ENCODE measurements around the gene KRTAP16-1.

KRTAP16-1 gene

DNA sequence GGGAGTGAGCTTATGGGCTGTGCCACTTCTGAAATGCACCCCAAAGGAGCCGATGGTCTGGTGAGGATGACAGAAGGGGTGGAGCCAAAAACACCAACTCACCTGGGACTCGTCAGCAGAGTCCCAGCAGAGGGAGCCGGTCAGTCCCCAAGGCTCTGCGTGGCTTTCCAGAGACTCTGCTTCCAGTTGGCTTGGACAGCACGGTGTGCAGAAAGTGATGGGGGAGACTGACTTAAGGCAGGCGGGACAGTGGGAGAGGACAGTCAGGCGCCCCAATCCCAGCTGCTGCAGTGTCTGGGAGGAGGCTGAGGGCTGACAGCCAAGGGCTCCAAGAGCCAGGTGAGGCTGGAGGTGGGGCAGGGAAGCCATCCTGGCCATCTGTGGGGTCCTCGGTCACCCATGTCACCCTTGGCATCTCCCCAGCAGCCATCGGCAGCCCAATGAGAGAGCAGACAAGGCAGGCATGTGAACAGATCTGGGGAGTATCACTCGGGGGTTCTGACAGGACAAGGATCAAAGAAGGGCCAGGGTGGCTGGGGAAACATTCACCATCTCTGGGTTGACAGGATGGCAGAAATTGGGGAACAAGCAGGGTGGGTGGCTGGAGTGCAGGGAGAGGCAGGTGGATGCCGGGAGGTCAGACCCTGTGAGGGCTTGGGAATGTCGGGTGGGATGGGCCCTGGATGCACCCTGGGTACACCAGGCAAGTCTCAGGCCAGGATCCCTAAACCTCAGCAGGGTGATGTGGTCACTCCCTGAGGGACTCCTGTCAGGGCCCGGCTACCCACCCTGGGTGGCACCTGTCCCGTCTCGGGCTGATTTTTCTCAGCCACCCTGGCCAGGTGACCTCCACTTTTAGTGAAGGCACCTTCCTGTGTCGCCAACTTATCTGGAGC, 15.3 kb upstream of the KRTAP16-1 start:
- no peak overlapping the region for H3K4me3 ChIP-seq (ENCODE audit: low read depth, low read length)
- DNase-seq (ENCODE audit: low read depth), result no peak
- TF ChIP-seq, protein P1, sequence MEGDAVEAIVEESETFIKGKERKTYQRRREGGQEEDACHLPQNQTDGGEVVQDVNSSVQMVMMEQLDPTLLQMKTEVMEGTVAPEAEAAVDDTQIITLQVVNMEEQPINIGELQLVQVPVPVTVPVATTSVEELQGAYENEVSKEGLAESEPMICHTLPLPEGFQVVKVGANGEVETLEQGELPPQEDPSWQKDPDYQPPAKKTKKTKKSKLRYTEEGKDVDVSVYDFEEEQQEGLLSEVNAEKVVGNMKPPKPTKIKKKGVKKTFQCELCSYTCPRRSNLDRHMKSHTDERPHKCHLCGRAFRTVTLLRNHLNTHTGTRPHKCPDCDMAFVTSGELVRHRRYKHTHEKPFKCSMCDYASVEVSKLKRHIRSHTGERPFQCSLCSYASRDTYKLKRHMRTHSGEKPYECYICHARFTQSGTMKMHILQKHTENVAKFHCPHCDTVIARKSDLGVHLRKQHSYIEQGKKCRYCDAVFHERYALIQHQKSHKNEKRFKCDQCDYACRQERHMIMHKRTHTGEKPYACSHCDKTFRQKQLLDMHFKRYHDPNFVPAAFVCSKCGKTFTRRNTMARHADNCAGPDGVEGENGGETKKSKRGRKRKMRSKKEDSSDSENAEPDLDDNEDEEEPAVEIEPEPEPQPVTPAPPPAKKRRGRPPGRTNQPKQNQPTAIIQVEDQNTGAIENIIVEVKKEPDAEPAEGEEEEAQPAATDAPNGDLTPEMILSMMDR (IDR thresholded peaks at IDR 0.05; ENCODE audit: insufficient read depth, low read depth, low read length, missing control alignments), result no peak

DNA sequence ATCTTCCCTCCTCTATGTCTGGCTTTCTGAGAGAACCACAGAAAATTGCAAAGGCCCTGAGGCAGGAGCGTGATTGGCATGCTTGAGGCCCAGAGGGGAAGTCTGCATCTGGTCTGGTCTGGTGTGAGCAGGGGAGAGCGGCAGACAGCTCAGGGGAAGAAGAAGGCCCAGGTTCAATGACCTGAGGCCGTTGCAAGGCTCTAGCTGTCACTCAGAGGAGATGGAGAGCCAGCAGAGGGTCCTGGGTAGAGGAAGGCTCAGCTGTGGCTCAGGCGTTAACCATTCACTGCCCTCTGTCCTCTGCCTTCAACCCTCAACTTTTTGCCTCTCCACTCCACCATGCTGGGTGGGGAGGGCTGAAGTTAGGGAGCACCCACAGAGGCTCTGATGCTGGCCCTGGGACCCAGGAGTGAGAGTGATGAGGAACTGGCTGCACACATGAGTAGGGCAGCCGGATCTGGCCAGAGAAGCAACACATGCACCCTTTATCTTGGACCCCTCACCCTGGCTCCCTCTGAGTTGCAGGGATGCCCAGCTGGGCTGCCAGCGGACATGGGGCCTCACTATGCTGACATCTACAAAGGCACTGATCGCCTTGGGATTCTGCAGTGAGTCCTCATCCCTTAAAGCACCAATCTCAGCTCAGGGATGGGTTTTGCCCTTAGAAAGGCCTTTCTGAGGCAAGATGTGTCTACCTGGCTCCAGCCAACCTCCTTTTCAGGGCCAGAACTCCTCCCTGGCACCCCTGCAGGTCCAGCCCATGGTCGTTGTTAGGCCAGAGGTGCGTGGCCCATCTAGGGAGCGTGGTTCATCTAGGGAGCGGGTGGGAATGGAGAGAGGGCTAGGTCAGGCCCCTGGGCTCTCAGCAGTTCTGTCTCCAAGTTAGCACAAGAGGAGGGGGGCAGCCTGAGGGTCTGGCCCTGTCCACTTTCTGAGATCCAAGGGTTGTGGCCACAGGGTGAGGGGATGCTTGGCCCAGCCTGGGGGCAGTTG, 14.1 kb upstream of the KRTAP16-1 start:
- TF ChIP-seq, protein P1 (IDR thresholded peaks at IDR 0.05; ENCODE audit: insufficient read depth, low read depth, low read length, missing control alignments), result no peak
- no peak overlapping the region for H3K4me3 ChIP-seq (ENCODE audit: low read depth, low read length)
- no peak for DNase-seq (ENCODE audit: low read depth)

GRCh38 chr17:41322094-41322902, 13.2 kb upstream of the KRTAP16-1 start:
- H3K4me3 ChIP-seq (ENCODE audit: low read depth, low read length), result no peak overlapping the region
- peak; percentile 35 for DNase-seq (ENCODE audit: low read depth)
- TF ChIP-seq, protein P1 (IDR thresholded peaks at IDR 0.05; ENCODE audit: insufficient read depth, low read depth, low read length, missing control alignments), result peak; percentile 74

DNA sequence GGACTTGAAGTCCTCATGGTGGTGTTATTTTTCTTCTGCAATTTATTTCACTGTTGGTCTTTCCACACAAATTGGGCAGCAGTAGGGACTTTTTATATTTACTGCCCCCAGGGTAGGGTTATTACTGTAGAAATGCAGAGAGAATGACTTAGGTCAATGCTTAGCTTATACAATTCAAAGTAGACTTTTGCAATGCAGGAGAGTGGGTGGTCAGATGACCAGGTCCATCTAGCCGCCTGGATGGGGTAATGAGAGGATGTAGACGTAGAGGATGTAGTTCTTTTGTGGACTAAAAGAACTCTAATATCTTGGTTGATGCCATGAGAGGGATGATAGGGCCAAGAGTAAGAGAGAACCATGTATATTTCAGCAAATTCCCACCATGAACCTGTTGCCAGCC, 9.1 kb upstream of the KRTAP16-1 start:
- no peak overlapping the region for H3K4me3 ChIP-seq (ENCODE audit: low read depth, low read length)
- TF ChIP-seq, protein P1 (IDR thresholded peaks at IDR 0.05; ENCODE audit: insufficient read depth, low read depth, low read length, missing control alignments), result no peak
- DNase-seq (ENCODE audit: low read depth), result no peak

DNA sequence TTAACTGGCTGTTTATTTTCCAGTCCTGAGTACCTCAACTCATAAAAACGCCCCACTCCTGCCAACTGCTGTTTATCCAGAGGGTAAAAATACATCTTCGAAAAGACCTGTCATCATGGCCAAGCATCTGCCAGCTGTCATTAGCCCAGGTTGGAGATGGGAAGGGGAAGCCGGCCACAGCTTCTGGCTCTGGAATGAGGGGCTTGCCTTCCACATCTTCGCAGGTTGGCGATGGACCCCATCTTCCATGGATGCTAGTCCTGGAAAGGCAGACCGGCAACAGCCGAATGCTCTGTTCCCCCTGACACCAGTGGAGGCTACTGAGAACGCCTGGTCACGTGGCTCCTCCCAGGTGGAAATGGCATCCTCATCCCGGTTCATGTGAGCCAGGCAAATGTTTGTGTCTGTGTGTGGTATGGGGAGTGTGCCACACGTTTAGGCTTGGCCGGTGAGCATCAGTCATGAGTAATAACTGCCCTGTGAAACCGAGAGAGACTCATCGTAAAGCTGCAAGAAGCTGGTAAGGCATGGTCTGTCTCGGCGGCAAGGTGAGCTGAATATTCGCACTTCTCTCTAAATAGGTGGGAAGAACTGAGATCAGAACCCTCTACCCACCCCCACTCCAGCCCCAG, 6.8 kb upstream of the KRTAP16-1 start:
- TF ChIP-seq, protein P1 (IDR thresholded peaks at IDR 0.05; ENCODE audit: insufficient read depth, low read depth, low read length, missing control alignments), result no peak
- no peak for DNase-seq (ENCODE audit: low read depth)
- no peak overlapping the region for H3K4me3 ChIP-seq (ENCODE audit: low read depth, low read length)
